Stimulated activated CD4-positive, alpha-beta T cell treated with anti-CD3 and anti-CD28 coated beads, Interleukin-1b, Interleukin-23, amount 100 ng/mL, for 48 hours (primary cell): ENCODE measurements around the gene FSIP2.
A peak's percentile ranks its signal among the peaks of the same experiment; 100 is the strongest.

ENCODE experiments used
- DNase-seq: peaks from one replicate; pipeline ENCODE4 v3.0.0-alpha.2; 2020

FSIP2 gene, protein sequence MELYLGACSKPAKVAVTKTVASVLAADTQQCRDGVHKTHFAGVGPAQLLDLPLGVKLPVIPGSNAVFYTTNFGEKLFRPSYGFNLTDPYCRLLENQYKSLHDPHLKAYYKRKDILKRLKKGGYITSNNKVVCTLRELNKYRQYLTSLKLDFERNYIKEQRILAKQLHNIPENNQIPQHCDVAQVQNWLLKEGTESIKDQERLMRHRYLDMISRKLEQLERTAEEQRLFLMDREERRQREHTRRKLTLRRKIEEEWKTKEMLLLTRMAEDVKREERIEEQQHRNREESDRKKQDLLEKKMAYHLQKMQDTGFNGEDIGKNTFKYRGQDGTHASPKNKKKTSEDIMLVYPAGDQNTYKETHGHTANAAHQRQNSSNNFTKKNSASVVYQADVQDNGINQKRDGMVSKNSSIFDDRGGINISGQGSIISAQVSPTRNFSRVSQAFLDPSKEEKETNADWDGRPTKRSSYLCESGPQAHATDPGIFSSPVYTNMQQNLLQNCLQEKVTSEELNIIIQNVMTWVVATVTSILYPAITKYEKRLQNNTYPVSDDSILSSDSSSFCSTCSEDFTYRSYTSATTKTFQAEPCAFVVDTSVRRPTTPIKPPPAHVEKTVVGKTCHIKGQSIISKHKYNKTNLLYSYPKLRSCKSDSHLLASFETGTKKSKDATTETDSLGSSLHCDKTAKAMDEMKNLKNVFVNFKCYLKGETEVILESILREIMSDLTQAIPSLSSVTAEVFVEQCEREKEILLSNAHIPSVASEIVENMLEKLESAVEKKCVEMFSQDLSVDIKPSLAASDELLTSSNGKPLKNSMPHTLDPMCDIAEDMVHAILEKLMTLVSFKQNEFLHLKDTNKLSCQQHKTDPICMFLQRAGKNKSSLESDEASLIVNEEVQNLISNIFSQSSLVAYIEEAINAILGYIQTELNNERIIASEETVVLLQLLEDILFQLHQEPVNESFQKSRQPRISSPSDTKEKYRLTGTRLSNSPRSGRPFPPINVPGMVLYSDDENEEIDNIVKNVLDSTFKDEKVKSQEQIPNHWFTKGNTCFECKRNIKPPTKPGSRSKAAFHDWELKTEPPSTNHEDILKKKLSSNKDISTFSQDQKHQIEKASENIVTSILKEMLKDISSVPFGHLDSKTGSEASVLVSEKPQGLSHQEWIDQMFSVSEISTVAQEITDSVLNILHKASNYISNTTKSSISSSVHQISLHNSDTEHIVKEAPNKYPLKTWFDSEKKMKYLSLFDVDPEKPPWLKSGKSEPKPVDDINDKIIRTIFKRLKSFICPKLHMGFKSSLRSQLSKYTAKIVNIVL (N-terminal part only)

DNA sequence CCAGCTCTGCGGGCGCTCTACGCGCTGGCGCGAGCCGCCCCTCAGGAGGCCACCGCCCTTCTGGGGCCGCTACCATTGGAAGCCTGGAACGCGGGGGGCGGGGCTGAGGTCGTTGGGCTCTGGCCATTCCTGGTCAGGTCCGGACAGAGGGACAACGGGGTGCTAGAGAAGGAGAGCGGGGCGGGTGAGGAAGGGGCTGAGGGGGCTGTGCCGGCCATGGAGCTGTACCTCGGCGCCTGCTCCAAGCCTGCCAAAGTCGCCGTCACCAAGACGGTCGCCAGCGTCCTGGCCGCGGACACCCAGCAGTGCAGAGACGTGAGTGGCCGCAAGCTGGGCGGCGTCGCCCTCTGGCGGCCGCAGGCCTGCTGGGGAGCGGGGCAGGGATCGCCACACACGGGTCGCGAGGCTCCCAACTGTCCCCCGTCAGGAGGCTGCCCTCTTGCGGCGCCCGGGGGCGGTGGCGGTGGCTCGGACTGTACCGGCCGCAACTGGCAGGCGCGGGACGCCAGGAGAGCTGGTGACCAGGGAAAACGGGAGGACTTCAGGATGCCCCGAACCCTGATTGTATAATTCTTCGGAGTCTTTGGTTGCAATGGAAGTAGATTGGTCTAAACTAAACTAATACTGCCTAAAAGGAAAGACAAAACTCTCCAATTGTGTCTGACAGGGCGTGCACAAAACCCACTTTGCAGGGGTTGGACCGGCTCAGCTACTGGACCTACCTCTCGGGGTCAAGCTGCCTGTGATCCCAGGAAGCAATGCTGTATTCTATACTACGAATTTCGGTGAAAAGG is at the start of gene FSIP2:
TSS of gene FSIP2 (plus strand) at position 126 of the 794 bp plus-strand sequence. CDS start at position 217, 91 bp downstream.
- DNase-seq, result peak; percentile 51

DNA sequence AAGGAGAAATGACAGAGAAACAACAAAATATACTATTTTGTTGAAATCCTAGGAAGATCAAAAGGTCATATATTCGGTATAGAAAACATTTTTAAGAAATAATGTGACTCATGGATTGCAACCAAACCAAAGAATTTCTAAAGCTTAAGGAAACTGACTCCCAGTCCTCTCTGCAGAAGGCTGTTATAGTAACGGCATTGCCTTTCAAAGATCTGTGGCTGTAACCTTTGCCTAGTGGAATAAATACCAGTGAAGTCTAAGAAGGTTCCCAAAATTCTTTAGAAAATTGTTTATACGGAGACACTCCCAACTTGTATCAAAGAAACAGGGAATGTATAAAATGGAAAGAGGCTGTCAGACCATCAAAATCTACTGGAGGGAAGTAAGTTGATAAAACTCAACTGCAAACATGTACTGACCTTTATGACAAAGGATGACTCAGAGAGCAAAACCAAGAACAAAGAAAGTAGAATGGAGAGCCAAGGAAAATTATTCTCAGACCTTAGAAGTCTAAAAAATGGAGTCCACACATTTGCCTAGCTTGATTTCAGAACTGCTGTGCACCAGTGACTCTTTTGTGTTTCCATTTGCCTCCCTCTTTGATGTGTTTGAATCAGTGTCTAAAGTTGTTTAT is 48.6 kb upstream of the FSIP2 start:
- DNase-seq, result no peak

DNA sequence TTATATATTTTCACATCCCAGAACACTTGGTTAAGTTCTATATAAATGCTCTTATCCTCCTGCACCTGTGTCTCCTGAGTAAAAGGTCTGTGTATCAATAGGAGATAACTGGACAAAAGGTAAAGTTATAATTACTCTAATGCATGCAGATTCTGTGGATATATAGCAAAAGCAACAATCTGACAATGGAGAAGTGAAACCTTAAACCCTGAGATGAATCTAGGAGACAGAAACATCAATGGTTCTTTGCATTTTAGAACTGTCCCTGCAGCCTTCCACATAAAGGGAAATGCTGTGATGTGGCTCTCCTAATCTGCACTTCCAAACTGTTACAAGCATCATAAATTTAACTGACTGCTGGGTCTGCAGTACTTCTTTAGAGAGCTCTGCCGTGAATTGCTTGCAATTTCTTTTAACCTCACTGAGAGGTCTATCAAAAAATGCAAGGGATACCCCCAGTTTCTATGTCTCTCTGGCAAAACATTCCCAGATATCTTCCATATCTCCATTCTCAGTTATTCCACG is 42.8 kb upstream of the FSIP2 start:
- no peak for DNase-seq

DNA sequence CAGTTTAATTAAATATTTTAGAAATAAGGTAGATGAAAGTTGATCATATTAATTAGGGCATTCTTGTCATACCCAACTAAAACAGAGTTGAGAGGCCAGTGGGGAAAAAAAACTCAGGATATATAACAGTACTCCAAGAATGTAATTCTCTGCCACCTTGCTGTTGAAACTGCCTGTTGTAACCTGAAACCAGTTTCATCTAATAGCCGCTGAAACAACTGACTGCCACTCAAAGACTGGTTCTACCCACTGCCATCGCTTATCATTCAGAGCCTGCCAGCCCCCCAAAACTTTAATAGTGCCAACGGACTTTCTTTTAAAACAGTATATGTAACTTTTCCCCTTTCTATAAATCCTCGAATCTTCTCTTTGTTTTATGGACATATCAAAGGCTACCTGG is 37.7 kb upstream of the FSIP2 start:
- DNase-seq, result no peak

DNA sequence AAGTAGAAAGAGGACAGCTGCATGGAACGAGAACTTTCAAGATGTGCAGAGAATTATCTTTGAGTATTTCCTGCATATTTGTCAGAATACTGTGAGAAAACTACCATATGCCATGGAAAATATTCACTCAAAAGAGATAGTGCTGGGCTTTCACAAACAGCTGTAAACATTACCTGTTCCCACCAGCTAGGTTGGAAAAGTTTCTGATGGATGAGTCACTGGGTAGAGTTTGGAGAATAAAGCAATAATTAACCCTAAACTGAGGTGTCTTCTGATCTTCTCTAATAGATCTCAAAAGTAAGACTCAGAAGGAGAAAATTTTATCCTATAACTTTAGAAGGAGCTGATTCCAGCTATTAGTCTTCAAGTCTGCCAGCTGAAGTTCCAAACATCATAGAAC is 3.9 kb upstream of the FSIP2 start:
- no peak for DNase-seq

DNA sequence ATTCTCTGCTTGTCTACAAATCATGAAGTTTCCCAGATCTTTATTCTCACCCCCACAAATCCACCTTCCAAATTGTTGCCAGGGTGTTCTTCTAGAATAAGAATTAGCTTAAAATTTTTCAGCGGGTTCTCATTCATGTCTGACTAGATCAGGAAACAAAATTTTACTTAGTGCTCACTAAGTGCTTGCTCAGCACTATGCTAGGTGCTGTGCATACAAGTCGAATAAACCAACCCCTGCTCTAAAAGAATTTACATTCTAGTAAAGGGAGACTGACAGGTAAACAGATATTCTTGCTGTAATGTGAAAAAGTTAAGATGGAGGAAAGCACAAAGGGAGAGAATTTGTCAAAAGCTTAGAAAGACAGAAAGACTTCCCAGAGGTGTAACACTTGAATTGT is 2.4 kb upstream of the FSIP2 start:
- DNase-seq, result no peak

DNA sequence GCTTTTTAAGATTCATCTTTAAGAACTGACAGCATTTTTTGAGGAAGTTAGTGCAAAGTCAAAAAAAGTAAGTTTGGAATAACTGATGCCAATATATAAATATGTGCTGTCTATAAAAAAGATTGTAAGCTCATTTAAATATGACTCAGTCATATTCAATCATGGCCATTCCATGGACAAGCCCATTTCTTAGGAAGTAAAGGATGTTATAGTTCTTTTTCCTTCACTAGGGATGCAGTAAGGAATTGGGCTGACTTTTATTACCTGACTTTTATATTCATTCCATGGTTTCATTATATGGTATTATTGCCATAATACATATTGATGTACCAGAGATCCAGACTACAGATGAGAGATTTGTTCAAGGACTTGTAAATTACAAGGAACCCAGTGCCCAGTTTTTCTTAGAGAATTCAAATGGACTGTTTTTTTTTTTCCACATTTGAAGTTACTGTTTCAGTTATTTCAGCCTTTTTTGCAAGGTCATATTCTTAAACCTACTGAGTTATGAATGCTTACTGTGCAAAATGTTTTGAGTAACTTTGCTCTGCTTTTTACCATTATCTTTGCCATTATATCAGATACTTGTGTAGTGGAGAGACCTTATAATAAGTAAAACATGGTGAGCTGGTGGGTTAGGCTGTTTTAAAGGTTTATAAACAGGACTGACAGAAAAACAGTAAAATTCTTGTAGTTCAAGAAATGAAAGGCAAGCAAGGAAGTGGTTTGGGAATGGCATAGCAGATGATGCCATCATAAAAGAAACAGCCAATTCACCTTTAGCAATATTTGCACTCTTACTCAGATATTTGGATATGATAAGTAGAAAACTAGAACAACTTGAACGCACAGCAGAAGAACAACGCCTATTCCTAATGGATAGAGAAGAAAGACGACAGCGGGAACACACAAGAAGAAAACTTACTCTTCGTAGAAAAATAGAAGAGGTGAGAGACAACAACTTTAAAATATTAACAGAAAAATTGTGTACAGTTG is 7.6 kb downstream of the FSIP2 start:
- DNase-seq, result no peak

DNA sequence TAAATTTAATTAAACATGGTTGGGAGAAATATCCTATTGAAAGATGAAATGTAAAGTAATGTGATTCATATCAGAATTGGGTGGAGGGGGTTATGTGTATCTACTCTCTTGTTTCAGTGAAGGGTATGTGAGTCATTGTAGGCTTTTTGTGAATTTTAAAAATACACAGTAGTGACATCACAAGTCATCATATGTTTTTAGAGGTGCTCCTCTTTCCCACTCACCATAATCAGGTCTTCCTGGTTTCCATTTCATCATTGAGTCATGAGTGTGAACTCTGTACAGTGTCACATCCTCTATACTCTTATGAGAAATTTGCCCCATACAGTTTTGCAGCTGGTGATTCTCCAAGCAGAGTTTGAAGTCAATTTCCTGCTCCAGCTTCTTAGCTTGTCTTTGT is 18.8 kb downstream of the FSIP2 start:
- DNase-seq, result no peak

DNA sequence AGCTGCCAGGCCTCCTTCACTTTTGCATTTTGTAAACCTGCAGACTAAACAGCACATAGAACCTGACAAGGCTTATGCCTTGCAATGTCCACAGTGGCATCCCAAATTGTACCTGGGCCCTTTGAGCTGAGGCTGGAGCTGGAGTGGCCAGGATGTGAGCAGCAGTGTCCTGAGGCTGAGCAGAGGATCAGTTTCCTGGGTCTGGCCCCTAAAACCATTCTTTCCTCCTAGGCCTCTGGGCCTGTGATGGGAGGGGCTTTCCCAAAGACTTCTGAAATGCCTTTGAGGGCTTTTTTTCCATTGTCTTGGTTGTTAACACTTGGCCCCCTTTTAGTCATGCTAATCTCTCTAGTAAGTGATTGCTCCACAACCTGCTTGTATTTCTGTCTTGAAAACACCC is 32.8 kb downstream of the FSIP2 start:
- DNase-seq, result no peak

DNA sequence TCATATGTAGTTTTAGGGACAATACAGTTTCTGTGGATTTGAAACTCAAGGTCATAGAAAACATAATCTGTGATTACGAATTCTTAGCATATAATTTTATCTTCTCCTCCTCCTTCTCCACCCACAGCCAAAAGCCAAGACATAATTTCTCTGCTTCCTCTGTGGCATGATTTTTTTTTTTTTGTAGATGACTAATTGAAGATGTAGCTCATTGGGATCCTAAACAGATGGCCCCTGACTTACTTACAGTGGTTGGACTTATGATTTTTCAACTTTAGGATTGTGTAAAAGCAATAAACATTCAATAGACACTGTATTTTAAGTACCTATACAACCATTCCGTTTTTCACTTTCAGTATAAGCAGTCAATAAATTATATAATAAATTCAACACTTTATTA is 42.3 kb downstream of the FSIP2 start:
- no peak for DNase-seq

DNA sequence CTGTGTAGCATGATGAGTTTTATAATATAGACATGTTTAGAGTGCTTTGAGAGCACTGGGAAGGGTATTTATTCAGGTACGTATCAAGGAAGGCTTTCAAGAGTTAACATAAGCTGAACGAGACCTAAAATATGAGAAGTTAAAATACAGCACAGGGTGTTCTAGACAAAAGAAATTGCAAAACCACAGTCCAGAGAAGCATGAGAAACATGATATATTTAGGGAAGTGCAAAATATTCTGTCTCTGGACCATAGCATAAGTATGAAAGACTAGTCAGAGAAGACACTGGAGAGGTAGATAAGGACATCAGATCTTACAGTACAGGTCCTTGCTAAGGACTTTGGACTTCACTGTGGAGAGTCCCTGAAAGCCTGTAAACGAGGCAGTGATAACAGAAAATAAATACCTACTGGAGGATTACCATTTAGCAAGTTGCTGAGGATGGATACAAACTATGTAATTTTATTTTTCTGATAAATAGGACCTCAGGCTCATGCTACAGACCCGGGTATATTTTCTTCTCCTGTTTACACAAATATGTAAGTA is 43.7 kb downstream of the FSIP2 start:
- no peak for DNase-seq

DNA sequence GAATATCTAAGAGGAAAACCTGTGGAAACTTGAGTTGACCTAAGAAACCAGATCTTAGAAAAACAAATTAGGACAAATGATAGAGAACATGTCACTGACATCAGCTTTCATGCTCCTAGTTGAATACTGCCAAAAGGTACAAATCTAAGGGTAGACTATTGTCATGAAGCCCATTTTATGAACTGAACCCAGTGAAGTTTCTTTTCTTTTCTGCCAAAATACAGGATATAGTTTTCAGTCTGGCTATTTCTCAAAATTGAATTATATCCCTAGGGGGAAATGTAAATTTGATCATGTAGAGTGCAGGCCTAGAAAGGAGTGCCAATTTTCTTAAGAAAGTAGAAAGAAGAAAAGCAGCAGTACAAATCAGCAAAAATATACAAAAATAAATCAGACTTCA is 46.6 kb downstream of the FSIP2 start:
- no peak for DNase-seq

DNA sequence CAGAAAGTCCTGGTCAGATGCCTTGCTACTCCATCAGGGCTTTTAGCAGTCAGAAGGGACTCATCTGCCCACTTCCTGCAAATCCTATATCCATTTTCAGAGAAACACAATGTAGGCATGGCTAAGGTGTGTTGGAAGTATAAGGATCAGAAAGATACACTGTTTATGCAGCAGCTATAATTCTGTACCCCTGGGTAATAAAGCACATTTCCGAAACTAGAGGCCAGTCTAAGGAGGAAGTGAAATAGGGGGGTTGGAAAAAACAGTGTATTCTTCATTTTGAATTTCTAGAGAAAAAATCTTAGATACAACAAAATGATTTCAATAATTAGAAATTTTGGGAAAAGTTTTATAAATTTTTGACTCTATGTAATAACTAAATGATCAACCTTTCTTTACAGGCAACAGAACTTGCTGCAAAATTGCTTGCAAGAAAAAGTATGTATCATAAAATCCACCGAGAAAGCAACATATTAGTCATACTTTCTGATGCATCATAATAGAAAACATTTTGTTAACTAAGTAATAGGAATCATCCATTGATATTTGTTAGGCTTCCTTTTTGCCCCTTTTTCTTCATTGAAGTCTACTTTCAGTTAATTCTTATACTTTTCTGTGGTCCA is 47.4 kb downstream of the FSIP2 start:
- no peak for DNase-seq

DNA sequence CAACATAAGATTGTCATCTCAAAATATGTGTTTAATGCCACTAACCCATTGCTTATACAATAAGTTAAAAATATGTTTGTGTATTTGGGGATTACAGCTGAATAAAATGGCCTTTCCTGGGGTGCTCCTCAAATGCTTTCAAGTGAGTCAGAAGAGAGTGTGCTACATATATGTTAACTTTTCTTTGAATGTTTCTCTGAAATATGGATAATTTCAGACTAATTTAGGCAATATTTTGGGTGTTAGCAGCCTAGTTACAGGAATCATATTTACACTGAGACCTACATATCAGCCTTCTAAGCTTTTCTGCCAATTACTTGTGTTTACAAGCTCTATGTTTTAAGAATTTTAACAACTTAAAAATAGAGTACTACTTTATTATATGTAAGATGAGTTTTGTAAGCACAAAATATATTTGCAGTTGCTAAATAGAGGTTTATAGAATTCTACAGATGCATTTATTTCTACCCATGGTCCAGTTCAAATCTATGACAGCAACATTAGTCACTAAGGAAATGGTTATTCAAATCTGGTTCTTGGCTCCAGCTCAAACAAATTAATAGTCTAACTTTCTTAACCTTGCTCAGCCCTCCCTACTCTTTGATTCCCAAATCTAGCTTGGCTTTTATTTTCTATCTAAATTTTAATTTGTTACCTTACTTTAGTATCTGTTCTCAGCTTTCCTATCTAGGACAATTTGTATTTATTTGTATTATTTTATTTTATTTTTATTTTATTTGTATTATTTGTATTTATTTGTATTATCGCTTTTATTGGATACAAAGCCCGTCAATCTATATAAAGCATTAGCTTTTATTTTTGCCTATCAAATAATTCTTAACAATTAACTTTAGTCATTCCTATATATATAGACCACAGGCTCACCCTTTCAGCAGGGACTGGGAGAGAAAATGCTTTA is 48.9 kb downstream of the FSIP2 start:
- no peak for DNase-seq

DNA sequence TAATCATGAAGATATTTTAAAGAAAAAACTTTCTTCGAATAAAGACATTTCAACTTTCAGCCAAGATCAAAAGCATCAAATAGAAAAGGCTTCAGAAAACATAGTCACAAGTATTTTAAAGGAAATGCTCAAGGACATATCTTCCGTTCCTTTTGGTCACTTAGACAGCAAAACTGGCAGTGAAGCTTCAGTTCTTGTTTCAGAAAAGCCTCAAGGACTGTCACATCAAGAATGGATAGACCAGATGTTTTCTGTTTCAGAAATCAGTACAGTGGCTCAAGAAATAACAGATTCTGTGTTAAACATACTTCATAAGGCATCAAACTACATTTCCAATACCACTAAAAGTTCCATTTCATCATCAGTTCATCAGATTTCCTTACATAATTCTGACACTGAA is 51.8 kb downstream of the FSIP2 start:
- DNase-seq, result no peak

DNA sequence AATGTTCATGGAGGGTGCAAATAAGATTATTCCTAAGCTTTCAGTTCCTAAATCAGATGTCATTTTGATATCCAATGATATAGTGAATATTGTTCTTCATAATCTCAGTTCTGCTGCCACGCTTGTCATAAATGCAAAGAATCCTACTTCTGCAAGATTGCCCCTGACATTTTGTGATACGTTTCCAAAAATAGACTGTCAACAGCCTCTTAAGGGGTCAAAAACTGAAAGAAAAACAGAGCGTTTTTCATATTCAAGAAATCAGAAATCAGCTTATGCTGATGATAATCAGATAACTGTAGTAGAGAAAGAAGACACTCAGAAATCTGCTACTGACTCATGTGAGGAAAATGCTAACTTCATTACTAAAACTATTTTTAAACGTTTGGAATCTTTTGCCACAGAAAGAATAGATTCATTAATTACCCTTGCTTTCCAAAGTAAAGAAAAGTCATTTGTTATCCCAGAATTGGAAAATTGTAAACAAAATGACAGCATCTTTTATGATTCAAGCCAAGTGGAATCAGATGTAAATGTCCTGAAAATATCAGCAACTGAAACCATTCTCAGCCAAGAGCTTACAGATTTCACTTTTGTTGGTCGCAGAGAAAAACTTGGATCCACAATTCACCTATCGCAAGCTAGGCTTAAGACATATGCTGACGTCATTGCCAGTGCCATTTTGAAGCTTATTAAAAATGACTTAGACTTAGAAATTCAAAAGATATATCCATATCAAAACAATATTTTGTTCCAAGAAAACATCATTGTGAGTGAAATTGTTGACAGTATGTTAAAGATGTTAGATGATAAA is 55.1 kb downstream of the FSIP2 start:
- no peak for DNase-seq

DNA sequence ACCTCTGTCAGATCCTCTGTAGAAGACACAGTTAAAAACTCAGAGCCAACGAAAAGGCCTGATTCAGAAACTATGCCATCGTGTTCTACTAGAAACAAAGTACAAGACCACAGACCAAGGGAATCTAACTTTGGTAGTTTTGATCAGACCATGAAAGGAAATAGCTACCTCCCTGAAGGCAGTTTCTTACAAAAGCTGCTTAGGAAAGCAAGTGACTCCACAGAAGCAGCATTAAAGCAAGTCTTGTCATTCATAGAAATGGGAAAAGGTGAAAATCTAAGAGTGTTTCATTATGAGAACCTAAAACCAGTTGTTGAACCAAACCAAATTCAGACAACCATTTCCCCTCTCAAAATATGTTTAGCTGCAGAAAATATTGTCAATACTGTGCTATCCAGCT is 58.2 kb downstream of the FSIP2 start:
- no peak for DNase-seq
